Parathyroid adenoma (tissue), 2 donors: Measurements from ENCODE around the gene USP37.

ENCODE experiments used
- H2AFZ ChIP-seq: fragments of 300-600 bp; sonication (generic); one replicate; pipeline ENCODE4 v1.7.0; 2017; ENCODE audit warnings: antibody characterized with exemption, mild to moderate bottlenecking
- H3K27ac ChIP-seq: fragments of 300-600 bp; sonication (generic); one replicate; pipeline ENCODE4 v1.7.0; 2017
- H3K27me3 ChIP-seq: fragments of 300-600 bp; sonication (generic); one replicate; pipeline ENCODE4 v1.7.0; 2017; ENCODE audit warnings: low read length; ENCODE audit not compliant: control insufficient read depth, insufficient read depth
- H3K36me3 ChIP-seq: fragments of 300-600 bp; sonication (generic); one replicate; pipeline ENCODE4 v1.7.0; 2017; ENCODE audit warnings: low read length; ENCODE audit not compliant: control insufficient read depth, insufficient read depth
- H3K4me1 ChIP-seq: fragments of 300-600 bp; sonication (generic); one replicate; pipeline ENCODE4 v1.7.0; 2017; ENCODE audit warnings: control low read depth
- H3K4me2 ChIP-seq: fragments of 300-600 bp; sonication (generic); one replicate; pipeline ENCODE4 v1.7.0; 2017; ENCODE audit warnings: low read length
- H3K4me3 ChIP-seq: fragments of 300-600 bp; sonication (generic); one replicate; pipeline ENCODE4 v1.7.0; 2017; ENCODE audit warnings: low read depth, low read length
- H3K79me2 ChIP-seq: fragments of 300-600 bp; sonication (generic); one replicate; pipeline ENCODE4 v1.7.0; 2017; ENCODE audit warnings: control low read depth
- H3K9ac ChIP-seq: fragments of 300-600 bp; sonication (generic); one replicate; pipeline ENCODE4 v1.7.0; 2017; ENCODE audit warnings: mild to moderate bottlenecking
- H3K9me3 ChIP-seq: fragments of 300-600 bp; sonication (generic); one replicate; pipeline ENCODE4 v1.7.0; 2017; ENCODE audit warnings: low read length; ENCODE audit not compliant: control insufficient read depth
- TF ChIP-seq, protein P1 (sequence below): fragments of 300-600 bp; sonication (generic); IDR thresholded peaks from one replicate; pipeline ENCODE4 v1.7.0; 2017; ENCODE audit warnings: antibody characterized with exemption, mild to moderate bottlenecking
- donor health status: primary hyperparathyroidism.

The USP37 gene

DNA sequence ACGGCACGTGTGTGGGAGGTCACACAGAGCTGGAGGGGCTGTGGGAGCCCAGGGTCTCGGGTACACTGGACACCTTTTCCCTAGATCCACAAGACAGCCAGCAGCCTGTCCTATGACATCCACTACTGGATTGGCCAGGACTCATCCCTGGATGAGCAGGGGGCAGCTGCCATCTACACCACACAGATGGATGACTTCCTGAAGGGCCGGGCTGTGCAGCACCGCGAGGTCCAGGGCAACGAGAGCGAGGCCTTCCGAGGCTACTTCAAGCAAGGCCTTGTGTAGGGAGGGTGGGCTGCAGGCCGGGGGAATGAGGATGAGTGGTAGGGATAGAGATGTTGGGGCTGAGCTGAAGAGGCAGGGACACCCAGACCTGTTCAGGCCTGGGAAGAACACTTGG is 142.6 kb downstream of the USP37 start:
- Histone ChIP-seq H3K79me2 (no peaks in the 10 kb centered on the region), H3K4me3 (no peak overlapping the region), H2AFZ (no peak overlapping the region), H3K4me1 (no peaks in the 10 kb centered on the region), H3K27ac (no peak overlapping the region), H3K36me3 (no peaks in the 10 kb centered on the region), H3K27me3 (no peaks in the 10 kb centered on the region), H3K9me3 (no peaks in the 10 kb centered on the region), H3K4me2 (no peak overlapping the region), H3K9ac (no peak overlapping the region)
- TF ChIP-seq, protein P1, sequence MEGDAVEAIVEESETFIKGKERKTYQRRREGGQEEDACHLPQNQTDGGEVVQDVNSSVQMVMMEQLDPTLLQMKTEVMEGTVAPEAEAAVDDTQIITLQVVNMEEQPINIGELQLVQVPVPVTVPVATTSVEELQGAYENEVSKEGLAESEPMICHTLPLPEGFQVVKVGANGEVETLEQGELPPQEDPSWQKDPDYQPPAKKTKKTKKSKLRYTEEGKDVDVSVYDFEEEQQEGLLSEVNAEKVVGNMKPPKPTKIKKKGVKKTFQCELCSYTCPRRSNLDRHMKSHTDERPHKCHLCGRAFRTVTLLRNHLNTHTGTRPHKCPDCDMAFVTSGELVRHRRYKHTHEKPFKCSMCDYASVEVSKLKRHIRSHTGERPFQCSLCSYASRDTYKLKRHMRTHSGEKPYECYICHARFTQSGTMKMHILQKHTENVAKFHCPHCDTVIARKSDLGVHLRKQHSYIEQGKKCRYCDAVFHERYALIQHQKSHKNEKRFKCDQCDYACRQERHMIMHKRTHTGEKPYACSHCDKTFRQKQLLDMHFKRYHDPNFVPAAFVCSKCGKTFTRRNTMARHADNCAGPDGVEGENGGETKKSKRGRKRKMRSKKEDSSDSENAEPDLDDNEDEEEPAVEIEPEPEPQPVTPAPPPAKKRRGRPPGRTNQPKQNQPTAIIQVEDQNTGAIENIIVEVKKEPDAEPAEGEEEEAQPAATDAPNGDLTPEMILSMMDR = no peak

DNA sequence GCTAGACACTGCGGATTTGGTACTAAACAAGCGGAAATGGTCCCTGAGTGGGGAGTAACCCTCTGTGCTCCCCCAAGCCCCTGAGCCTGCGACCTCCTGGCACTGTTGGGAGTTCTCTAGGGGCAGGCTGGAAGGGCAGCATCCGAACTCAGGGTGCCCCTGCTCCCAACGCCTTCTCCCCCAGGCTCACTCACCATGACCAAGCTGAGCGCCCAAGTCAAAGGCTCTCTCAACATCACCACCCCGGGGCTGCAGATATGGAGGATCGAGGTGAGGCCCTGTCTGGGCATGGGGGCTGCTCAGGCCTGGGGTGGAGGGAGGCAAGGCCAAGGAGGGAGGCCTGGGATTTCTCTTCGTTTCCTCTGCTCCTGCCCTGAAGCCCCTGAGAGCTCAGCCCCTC is 144.6 kb downstream of the USP37 start:
- H2AFZ ChIP-seq = no peak overlapping the region
- no peaks in the 10 kb centered on the region for H3K36me3 ChIP-seq
- H3K9me3 ChIP-seq = no peaks in the 10 kb centered on the region
- H3K4me3 ChIP-seq = no peak overlapping the region
- H3K9ac ChIP-seq = no peak overlapping the region
- no peaks in the 10 kb centered on the region for H3K79me2 ChIP-seq
- H3K27me3 ChIP-seq = no peaks in the 10 kb centered on the region
- H3K4me2 ChIP-seq = no peak overlapping the region
- no peak overlapping the region for H3K27ac ChIP-seq
- TF ChIP-seq, protein P1 = no peak
- no peaks in the 10 kb centered on the region for H3K4me1 ChIP-seq

DNA sequence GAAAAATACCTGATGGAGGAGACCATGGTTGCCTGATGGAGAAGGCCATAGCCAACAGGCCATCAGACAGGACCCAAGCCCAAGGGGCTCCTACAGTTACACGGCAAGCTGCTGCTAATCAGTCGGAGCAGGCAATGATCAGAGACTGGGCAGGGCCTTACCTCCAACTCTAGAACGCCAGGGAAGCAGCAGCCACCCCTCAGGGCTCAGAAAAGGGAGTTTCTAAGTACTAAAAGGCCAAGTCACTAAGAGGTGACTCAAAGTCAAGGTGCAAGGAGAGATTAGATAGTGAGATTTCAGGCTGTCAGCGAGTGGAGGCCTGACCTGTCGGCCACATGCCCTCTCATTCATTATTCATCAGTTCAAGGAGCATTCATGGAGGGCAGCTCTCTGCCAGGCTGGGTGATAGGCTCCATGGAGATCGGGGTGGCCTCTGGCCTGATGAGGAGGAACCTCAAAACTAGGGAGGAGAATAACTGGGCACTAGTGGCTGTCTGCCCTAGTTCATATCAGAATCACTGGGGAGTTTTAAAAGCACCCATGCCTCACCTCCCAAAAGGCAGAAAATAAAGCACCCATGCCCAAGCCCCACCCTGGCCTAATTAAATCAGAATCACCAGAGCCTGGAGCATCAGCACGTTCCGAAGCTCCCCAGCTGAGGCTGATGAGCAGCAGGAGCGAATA is 145.6 kb downstream of the USP37 start:
- no peak overlapping the region for H3K4me3 ChIP-seq
- no peaks in the 10 kb centered on the region for H3K9me3 ChIP-seq
- H3K9ac ChIP-seq = no peak overlapping the region
- H3K27ac ChIP-seq = no peak overlapping the region
- H3K4me1 ChIP-seq = no peaks in the 10 kb centered on the region
- no peak overlapping the region for H2AFZ ChIP-seq
- H3K27me3 ChIP-seq = no peaks in the 10 kb centered on the region
- no peaks in the 10 kb centered on the region for H3K79me2 ChIP-seq
- no peaks in the 10 kb centered on the region for H3K36me3 ChIP-seq
- no peak overlapping the region for H3K4me2 ChIP-seq
- TF ChIP-seq, protein P1 = no peak

DNA sequence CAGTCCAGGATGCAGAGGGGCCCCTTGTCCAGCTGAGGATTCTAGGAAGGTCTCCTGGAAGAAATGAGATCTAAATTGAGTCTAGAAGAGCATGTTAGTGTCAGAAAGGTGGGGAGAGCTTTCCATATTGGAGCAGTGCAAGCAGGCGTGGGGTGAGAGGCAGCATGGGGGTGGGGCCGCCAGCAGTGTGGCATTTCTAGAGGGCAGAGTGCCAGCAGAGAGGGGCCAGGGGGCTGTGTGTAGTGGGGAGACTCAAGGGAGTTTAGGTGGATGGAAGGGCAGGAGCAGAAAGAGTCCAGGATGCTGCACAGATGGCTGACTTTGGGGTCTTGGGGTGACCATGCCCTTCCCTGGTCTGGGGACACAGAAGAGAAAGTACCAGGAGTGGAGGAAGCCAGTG is 147.1 kb downstream of the USP37 start:
- Histone ChIP-seq H3K4me2 (no peak overlapping the region), H2AFZ (no peak overlapping the region), H3K9ac (no peak overlapping the region), H3K4me1 (no peaks in the 10 kb centered on the region), H3K79me2 (no peaks in the 10 kb centered on the region), H3K4me3 (no peak overlapping the region), H3K27ac (no peak overlapping the region), H3K9me3 (no peaks in the 10 kb centered on the region), H3K27me3 (no peaks in the 10 kb centered on the region), H3K36me3 (no peaks in the 10 kb centered on the region)
- TF ChIP-seq, protein P1 = no peak

DNA sequence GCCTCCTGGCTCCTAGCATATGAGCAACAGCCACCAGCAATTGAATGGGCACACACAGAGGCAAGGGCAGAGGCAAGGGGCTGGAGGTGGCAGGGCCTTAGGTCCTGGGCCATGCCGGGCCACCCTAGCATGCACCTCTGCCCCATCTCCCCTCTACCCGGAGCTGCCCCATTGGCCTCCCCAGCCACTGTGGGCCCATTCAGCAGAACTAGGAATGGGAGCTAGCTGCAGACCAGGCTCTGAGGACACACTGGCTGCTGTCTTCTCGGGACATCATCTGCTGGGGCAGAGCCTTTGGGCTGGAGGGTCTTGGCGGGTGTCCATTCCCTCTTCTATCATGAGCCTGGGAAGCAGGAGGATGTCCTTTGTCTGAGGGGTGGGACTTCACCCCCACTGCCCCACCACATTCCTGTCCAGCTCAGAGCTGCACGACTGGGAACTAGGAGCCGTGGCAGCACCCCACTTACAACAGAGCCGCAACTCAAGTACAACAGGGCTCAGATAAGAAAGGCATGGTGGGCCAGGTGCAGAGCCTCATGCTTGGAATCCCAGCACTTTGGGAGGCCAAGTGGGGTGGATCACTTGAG is 148.4 kb downstream of the USP37 start:
- Histone ChIP-seq H3K27ac (no peak overlapping the region), H3K4me1 (no peaks in the 10 kb centered on the region), H3K4me3 (no peak overlapping the region), H3K4me2 (no peak overlapping the region), H3K9me3 (no peaks in the 10 kb centered on the region), H2AFZ (no peak overlapping the region), H3K27me3 (no peaks in the 10 kb centered on the region), H3K79me2 (no peaks in the 10 kb centered on the region), H3K9ac (no peak overlapping the region), H3K36me3 (no peaks in the 10 kb centered on the region)
- TF ChIP-seq, protein P1 = no peak
